Stimulated activated naive CD8-positive, alpha-beta T cell treated with anti-CD3 and anti-CD28 coated beads, Interleukin-15, amount 100 ng/mL, for 72 hours (primary cell): ENCODE results near the gene OR52R1.

ENCODE experiments used
- ATAC-seq: fragments of 150-1000 bp; cut with Tn5 transposase; 2 replicates; pipeline ENCODE4 v1.10.0; 2021; ENCODE audit warnings: mild to moderate bottlenecking, moderate library complexity
- DNase-seq, 2 donors: peaks; one replicate each; pipeline ENCODE4 v3.0.0; 2021 to 2022
- H3K27ac Mint-ChIP-seq, 2 donors: one replicate each; pipeline ENCODE4 v1.8.0; 2022; ENCODE audit warnings: mild to moderate bottlenecking in 2 of 2, mixed read lengths in 2 of 2, moderate library complexity in 2 of 2
- H3K27me3 Mint-ChIP-seq: one replicate; pipeline ENCODE4 v1.8.0; 2022; ENCODE audit warnings: mixed read lengths
- H3K4me1 Mint-ChIP-seq: one replicate; pipeline ENCODE4 v1.8.0; 2022; ENCODE audit warnings: mild to moderate bottlenecking, mixed read lengths
- H3K4me3 Mint-ChIP-seq, 2 donors: one replicate each; pipeline ENCODE4 v1.8.0; 2022; ENCODE audit warnings: mild to moderate bottlenecking in 2 of 2, mixed read lengths in 2 of 2, moderate library complexity in 1 of 2
- H3K9me3 Mint-ChIP-seq, 2 donors: one replicate each; pipeline ENCODE4 v1.8.0; 2022; ENCODE audit warnings: mixed read lengths in 2 of 2

The OR52R1 gene

GRCh38 chr11:4768094-4768493, 36.1 kb downstream of the OR52R1 start:
- ATAC-seq, result no peak
- Mint-ChIP-seq H3K4me1 (no peaks in the 10 kb centered on the region), H3K27ac (no peak overlapping the region), H3K4me3 (no peak overlapping the region), H3K27me3 (peaks cover 18% of the 10 kb centered on the region), H3K9me3 (no peaks in the 10 kb centered on the region)
- no peak for DNase-seq

- no peak for ATAC-seq
- no peaks in the 10 kb centered on the region for H3K9me3 Mint-ChIP-seq
- H3K4me3 Mint-ChIP-seq, result no peak overlapping the region
- no peak for DNase-seq
- no peaks in the 10 kb centered on the region for H3K4me1 Mint-ChIP-seq
- H3K27me3 Mint-ChIP-seq, result peaks cover 18% of the 10 kb centered on the region
- no peak overlapping the region for H3K27ac Mint-ChIP-seq
Observed at GRCh38 chr11:4766420-4767043, 37.6 kb downstream of the OR52R1 start.

DNA sequence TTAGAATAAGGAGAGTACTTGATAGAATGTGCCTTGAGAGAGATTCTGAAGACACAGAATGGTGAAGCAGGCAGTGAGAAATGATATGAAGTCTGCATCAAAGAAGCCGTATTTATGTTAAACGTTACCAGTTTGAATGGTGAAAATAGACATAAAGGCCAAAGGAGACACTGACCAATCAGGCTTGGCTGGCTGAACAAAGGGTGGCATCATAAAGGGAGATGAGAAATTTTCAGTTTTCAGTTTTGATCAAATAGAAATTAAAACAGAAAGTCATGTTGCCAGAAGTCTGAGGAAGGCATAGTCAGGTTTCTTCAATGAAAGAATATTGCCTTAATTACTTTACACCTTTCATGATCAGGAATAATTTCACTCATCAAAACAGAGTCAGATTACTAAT, 41.1 kb downstream of the OR52R1 start:
- DNase-seq (no peak), ATAC-seq (no peak)
- no peaks in the 10 kb centered on the region for H3K27me3 Mint-ChIP-seq
- H3K27ac Mint-ChIP-seq, result no peak overlapping the region
- no peaks in the 10 kb centered on the region for H3K9me3 Mint-ChIP-seq
- H3K4me1 Mint-ChIP-seq, result no peaks in the 10 kb centered on the region
- H3K4me3 Mint-ChIP-seq, result no peak overlapping the region
